Testis (tissue), 3 donors: ENCODE measurements around the gene PFKFB3. TPM values are rescaled to one million over a fixed set of nuclear protein-coding genes. Genes with fewer than 3 reads are reported as not detected.

Source experiments
- DNase-seq: peaks from one replicate; pipeline ENCODE4 v3.0.0-alpha.2; 2019
- H3K27ac ChIP-seq, 2 donors: fragments of 200-600 bp; sonication (generic); one replicate each; pipeline ENCODE4 v1.5.1; 2019
- H3K27me3 ChIP-seq: fragments of 200-600 bp; sonication (generic); one replicate; pipeline ENCODE4 v1.5.1; 2019
- H3K36me3 ChIP-seq: fragments of 200-600 bp; sonication (generic); one replicate; pipeline ENCODE4 v1.5.1; 2017; ENCODE audit warnings: low read depth; ENCODE audit errors: missing control alignments
- H3K4me1 ChIP-seq: fragments of 200-600 bp; sonication (generic); one replicate; pipeline ENCODE4 v1.5.1; 2019
- H3K4me3 ChIP-seq, 2 donors: fragments of 200-600 bp; sonication (generic); one replicate each; pipeline ENCODE4 v1.5.1; 2017 to 2019
- H3K9me3 ChIP-seq: fragments of 200-600 bp; sonication (generic); one replicate; pipeline ENCODE4 v1.5.1; 2017
- CTCF ChIP-seq, 3 experiments: fragments of 450-650 bp in 2 of 3; fragments of 200-600 bp in 1 of 3; sonication (generic) in 1 of 3; IDR thresholded peaks; one replicate each; pipeline ENCODE4 v1.5.1; 2016 to 2019; ENCODE audit warnings: antibody characterized with exemption in 3 of 3, mild to moderate bottlenecking in 2 of 3, moderate library complexity in 1 of 3
- POLR2A ChIP-seq: fragments of 450-650 bp; IDR thresholded peaks from one replicate; pipeline ENCODE4 v1.6.1; 2017; ENCODE audit warnings: antibody characterized with exemption, mild to moderate bottlenecking, moderate library complexity
- WGBS, 2 donors: methylation state at CpG; one replicate each; pipeline ENCODE4 v1.1.5; 2018; 5-methylcytosine and 5-hydroxymethylcytosine counted together
- intact Hi-C: fragments of 100-400 bp; cut with DNase I; formaldehyde crosslinking; loops from one replicate; pipeline ENCODE4 v1.15.1; 2023; ENCODE audit warnings: low total_unique reads
- polyA plus RNA-seq: library from polyadenylated mRNA; stranded (reverse); fragments of 350-450 nt; fragmentation: Illumina TruSeq; extraction: RNeasy Lipid Tissue Mini Kit (QIAGEN cat#74804); gene quantifications from one replicate; pipeline ENCODE4 v1.2.3, GENCODE V29; 2014; ENCODE audit warnings: low read depth, low replicate concordance; ENCODE audit not compliant: insufficient read depth
- total RNA-seq, 2 donors: library from RNA; depleted of rRNA; stranded (reverse); fragments of >200 nt; gene quantifications; one replicate each; pipeline ENCODE4 v1.2.3, GENCODE V29; 2016

PFKFB3 gene
- total and polyA plus RNA-seq, 3 donors from 2014 or later = 31.7 to 65.3 (median 53.9) TPM

GRCh38 chr10:6297522-6297921 is 94.8 kb downstream of the PFKFB3 start:
- H3K27ac ChIP-seq = no peak overlapping the region
- TF ChIP-seq POLR2A (no peak), CTCF (IDR thresholded peaks at IDR 0.05) (no peak)
- WGBS, 2 donors = 77 to 82% methylated on average over 7 of the region's 7 CpGs
- intact Hi-C loops = no loop called here
- no peak for DNase-seq
- no peak overlapping the region for H3K4me3 ChIP-seq
- H3K4me1 ChIP-seq = no peaks in the 10 kb centered on the region
- no peaks in the 10 kb centered on the region for H3K9me3 ChIP-seq
- no peaks in the 10 kb centered on the region for H3K27me3 ChIP-seq
- no peaks in the 10 kb centered on the region for H3K36me3 ChIP-seq

GRCh38 chr10:6297951-6298381 is 95.2 kb downstream of the PFKFB3 start:
- intact Hi-C loops = no loop called here
- no peak for TF ChIP-seq CTCF (IDR thresholded peaks at IDR 0.05)
- no peak for TF ChIP-seq POLR2A
- Histone ChIP-seq H3K4me1 (no peaks in the 10 kb centered on the region), H3K36me3 (no peaks in the 10 kb centered on the region), H3K4me3 (no peak overlapping the region), H3K27ac (no peak overlapping the region), H3K27me3 (no peaks in the 10 kb centered on the region), H3K9me3 (no peaks in the 10 kb centered on the region)
- DNase-seq = no peak
- 44 to 70% methylated on average over 2 of the region's 2 CpGs for WGBS, 2 donors

- Histone ChIP-seq H3K27ac (no peak overlapping the region), H3K4me3 (no peak overlapping the region), H3K9me3 (no peaks in the 10 kb centered on the region), H3K36me3 (no peaks in the 10 kb centered on the region), H3K27me3 (no peaks in the 10 kb centered on the region), H3K4me1 (no peaks in the 10 kb centered on the region)
- TF ChIP-seq POLR2A (no peak), CTCF (IDR thresholded peaks at IDR 0.05) (no peak)
- intact Hi-C loops = no loop called here
- DNase-seq = no peak
- 94 to 98% methylated on average over 5 of the region's 5 CpGs for WGBS, 2 donors
These were observed 95.7 kb downstream of the PFKFB3 start for GRCh38 chr10:6298428-6298827.

- Histone ChIP-seq H3K4me3 (no peak overlapping the region), H3K27me3 (no peaks in the 10 kb centered on the region), H3K4me1 (no peaks in the 10 kb centered on the region), H3K9me3 (no peaks in the 10 kb centered on the region), H3K36me3 (no peaks in the 10 kb centered on the region), H3K27ac (no peak overlapping the region)
- intact Hi-C loops = no loop called here
- WGBS, 2 donors = 84 to 92% methylated on average over 11 of the region's 11 CpGs
- no peak for DNase-seq
- no peak for TF ChIP-seq CTCF (IDR thresholded peaks at IDR 0.05)
- no peak for TF ChIP-seq POLR2A
These were observed 96.5 kb downstream of the PFKFB3 start for GRCh38 chr10:6299234-6299633.

GRCh38 chr10:6299743-6300105 is 97.0 kb downstream of the PFKFB3 start:
- TF ChIP-seq CTCF (IDR thresholded peaks at IDR 0.05) = no peak
- no peak for TF ChIP-seq POLR2A
- Histone ChIP-seq H3K36me3 (no peaks in the 10 kb centered on the region), H3K4me1 (no peaks in the 10 kb centered on the region), H3K27ac (no peak overlapping the region), H3K9me3 (no peaks in the 10 kb centered on the region), H3K4me3 (no peak overlapping the region), H3K27me3 (no peaks in the 10 kb centered on the region)
- intact Hi-C loops = no loop called here
- no peak for DNase-seq
- 92 to 94% methylated on average over 2 of the region's 2 CpGs for WGBS, 2 donors
